SK-MEL-5 (cell line): ENCODE measurements around the gene COL27A1. TPM values are rescaled to one million over a fixed set of nuclear protein-coding genes. Genes with fewer than 3 reads are reported as not detected.

Source experiments
- DNase-seq: peaks from one replicate; pipeline ENCODE4 v3.0.0-alpha.2; 2016; ENCODE audit warnings: low read depth, low spot score
- in situ Hi-C: cut with HindIII; loops from 2 replicates; pipeline ENCODE4 v1.10.0; 2016; ENCODE audit warnings: low sequenced_read_pairs, high pct_unique_total_duplicates, low pct_unique_long_range_greater_than_20kb
- total RNA-seq: library from RNA; depleted of rRNA; stranded (reverse); fragments of >200 nt; shearing (Covaris generic); gene quantifications from 2 replicates; pipeline ENCODE4 v1.2.3, GENCODE V29; 2014

Gene COL27A1
- total RNA-seq, 1 experiment from 2014 or later = 0.90 TPM

- in situ Hi-C loops = no loop called here
- DNase-seq = no peak
Measured at GRCh38 chr9:114276908-114277821, 121.8 kb downstream of the COL27A1 start.

GRCh38 chr9:114278356-114278755, 123.0 kb downstream of the COL27A1 start:
- DNase-seq = no peak
- in situ Hi-C loops = no loop called here

- in situ Hi-C loops = no loop called here
- no peak for DNase-seq
Measured at GRCh38 chr9:114278881-114279570, 123.7 kb downstream of the COL27A1 start.

- in situ Hi-C loops = no loop called here
Measured at GRCh38 chr9:114279693-114280092, 124.4 kb downstream of the COL27A1 start.

GRCh38 chr9:114280636-114281472, 125.5 kb downstream of the COL27A1 start:
- in situ Hi-C loops = no loop called here
- no peak for DNase-seq

More at GRCh38 chr9:114279693-114280092, 124.4 kb downstream of the COL27A1 start:
- DNase-seq = no peak

- peak; percentile 74 for DNase-seq
- in situ Hi-C loops = no loop called here
Measured at GRCh38 chr9:114281473-114282103, 126.3 kb downstream of the COL27A1 start.

- DNase-seq = no peak
- in situ Hi-C loops = no loop called here
Measured at GRCh38 chr9:114282104-114282485, 126.8 kb downstream of the COL27A1 start.

- in situ Hi-C loops = no loop called here
- no peak for DNase-seq
Measured at GRCh38 chr9:114282507-114282906, 127.2 kb downstream of the COL27A1 start.

- in situ Hi-C loops = no loop called here
- peak; percentile 56 for DNase-seq
Measured at GRCh38 chr9:114282926-114283325, 127.6 kb downstream of the COL27A1 start.

- no peak for DNase-seq
- in situ Hi-C loops = no loop called here
Measured at GRCh38 chr9:114283551-114284111, 128.3 kb downstream of the COL27A1 start.

GRCh38 chr9:114284316-114285060, 129.2 kb downstream of the COL27A1 start:
- in situ Hi-C loops = no loop called here
- no peak for DNase-seq

GRCh38 chr9:114285166-114285867, 130.0 kb downstream of the COL27A1 start:
- in situ Hi-C loops = no loop called here
- DNase-seq = no peak

- in situ Hi-C loops = no loop called here
- DNase-seq = no peak
Measured at GRCh38 chr9:114286146-114286679, 130.9 kb downstream of the COL27A1 start.

- in situ Hi-C loops = no loop called here
- DNase-seq = no peak
Measured at GRCh38 chr9:114287001-114287762, 131.8 kb downstream of the COL27A1 start.

GRCh38 chr9:114287763-114288192, 132.4 kb downstream of the COL27A1 start:
- no peak for DNase-seq
- in situ Hi-C loops = no loop called here
